Limb (tissue), 2 donors: ENCODE measurements around the gene SLIT2.

Experiments
- DNase-seq, 2 donors: peaks; one replicate each; pipeline ENCODE4 v3.0.0-alpha.2; 2016; ENCODE audit errors: extremely low spot score in 2 of 2

The SLIT2 gene

DNA sequence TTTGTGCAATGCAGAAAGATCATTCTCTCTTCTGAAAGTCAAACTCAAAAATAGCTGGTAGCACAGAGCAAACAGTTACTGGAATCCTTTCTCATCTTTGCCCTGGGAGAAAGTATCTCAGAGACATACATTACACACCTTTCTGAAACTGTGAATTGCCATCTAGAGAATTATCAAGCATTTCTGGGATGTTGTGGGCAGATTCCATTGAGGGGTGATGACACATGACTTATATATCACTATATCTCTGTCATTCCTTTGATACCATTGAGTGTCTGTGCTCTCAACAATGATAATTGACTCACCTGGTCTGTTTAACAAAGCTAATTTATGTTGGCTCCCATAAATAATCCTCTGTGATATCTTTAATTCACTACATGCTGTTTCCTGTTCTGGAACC lies 13.0 kb downstream of the SLIT2 start:
- no peak for DNase-seq

DNA sequence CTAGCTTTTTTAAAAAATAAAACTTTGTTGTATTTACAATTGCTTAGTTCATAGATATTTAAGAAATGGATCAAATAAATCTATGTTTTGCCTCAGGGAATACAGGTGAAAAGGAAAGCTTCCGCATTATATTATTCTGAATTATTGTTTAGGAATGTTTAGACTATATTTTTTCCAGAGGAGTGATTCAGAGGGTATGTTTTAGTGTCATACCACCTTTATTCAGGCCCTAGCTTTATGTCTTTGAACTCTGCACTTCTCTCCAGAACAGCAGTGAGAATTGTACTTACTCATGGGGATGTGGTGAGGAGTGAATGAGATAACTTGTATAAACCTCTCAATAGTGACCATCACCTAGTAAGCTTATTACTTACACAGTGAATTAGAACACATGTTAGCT lies 14.0 kb downstream of the SLIT2 start:
- no peak for DNase-seq

DNA sequence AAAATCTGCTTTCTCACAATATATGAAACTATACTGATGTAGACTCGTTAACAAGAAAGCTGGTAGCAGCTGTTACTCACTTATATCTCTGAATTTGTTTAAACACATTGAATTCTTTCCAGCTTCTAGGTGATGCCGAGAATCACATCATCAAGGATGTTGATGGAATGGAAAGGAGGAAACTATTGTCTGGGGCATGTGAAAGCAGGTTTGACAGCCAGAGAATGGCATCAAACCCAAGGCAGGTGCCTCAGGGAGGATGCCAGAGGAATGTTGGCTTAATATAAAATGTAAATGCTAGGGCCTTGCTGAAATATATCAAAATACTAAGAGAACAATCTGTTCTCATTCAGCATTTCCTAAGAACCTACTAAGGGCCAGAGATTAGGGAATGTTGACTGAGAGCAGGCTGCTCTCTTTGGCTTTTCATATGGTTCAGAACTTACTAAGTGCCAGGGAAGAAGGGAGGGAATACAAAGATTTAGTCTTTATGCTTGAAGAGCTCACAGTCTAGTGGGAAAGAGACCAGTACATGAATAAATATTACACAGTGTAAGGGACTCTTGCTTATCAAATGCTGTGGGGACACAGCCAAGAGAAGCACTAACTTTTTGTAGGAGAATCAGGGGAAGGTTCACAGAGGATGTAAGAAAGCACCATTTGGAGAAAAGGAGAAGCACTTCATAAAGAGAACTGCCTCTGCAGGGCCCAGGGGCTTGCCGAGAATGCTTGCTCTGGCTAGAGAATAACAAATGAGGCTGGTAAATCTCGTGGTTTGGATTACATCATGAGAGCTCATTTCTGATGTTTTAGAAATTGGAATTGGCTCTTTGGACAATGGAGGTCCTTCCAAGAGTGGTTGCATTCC lies 14.7 kb downstream of the SLIT2 start:
- DNase-seq = no peak

GRCh38 chr4:20268028-20268427 lies 16.3 kb downstream of the SLIT2 start:
- DNase-seq = no peak

GRCh38 chr4:20269320-20269719 lies 17.6 kb downstream of the SLIT2 start:
- DNase-seq = no peak

DNA sequence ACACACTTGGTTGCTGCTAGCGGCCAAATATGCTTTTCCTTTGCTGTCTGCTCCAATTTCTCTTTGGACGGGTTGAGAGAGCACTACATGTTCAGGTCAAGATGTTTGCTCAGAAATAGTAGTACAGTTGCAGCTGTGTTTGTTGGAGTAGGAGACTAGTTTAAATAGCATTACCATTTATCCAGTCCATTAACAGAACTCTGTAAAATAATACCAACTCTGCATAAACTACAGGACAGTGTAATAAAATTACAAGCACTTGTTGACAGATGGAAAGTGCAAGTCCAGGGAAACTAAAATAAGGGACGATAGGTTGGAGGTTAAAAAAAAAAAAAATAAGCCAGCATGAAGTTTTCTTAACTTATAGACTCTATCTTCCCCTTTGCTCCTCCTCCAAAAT lies 20.2 kb downstream of the SLIT2 start:
- no peak for DNase-seq

GRCh38 chr4:20272411-20272872 lies 20.7 kb downstream of the SLIT2 start:
- DNase-seq = no peak

GRCh38 chr4:20273793-20274192 lies 22.1 kb downstream of the SLIT2 start:
- no peak for DNase-seq

- DNase-seq = no peak
Measured at GRCh38 chr4:20276848-20277247, 25.1 kb downstream of the SLIT2 start.

- DNase-seq = no peak
Measured at GRCh38 chr4:20278195-20278594, 26.5 kb downstream of the SLIT2 start.

DNA sequence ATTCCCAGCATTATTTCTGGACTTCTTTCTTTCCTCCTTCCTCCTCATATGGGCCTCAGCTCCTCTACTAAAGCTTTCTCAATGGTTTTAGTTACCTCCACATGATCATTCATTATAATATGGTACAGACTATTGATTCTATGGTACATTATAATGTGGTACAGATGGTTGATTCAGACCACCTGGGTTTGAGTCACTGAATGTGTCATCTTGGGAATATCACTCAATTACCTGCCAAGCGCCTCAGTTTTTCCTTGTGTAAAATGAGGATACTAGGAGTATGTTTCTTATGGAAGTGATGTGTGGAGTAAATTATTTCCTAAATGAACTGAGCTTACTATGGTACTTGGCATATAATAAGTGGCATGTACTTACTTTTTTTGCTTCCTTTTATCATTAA lies 27.7 kb downstream of the SLIT2 start:
- DNase-seq = no peak

- no peak for DNase-seq
Measured at GRCh38 chr4:20281453-20281852, 29.7 kb downstream of the SLIT2 start.

- DNase-seq = no peak
Measured at GRCh38 chr4:20283039-20283438, 31.3 kb downstream of the SLIT2 start.

DNA sequence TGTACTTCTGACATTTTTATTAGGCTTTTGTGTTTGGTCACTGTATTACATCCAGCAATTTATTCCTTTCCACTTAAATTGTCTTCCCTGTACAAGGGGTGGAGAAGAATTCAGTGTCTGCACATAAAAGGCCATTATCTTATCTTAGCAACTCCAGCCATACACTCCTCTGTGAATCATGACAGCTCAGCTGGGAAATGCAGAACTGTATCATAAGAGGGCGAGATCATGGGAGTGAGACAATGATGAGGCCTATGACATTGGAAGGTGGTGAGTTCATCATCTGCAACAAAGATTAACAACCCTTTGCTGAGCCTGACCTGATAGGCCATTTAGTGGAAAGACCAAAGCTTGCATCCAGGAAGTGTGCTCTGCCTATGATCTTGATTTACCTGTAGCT lies 33.3 kb downstream of the SLIT2 start:
- DNase-seq = no peak

DNA sequence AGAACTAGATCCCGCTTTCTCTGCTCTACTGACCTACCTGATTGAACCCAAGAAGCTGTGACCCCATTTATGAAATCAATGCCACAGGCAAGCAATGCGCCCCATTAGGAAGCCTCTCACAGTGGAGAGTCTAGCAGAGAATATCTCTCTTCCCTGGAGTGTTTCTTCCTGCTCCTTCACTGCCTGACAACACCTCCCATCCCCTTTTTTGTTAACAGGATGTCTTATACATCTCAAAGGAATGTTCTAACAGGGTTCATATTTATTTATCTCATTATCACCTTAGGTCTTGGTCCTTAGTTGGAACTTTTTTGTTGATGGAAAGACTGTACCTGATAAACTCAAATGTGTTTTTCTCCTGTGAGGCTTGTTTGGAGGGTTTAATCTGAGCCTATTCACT lies 35.5 kb downstream of the SLIT2 start:
- DNase-seq = no peak

DNA sequence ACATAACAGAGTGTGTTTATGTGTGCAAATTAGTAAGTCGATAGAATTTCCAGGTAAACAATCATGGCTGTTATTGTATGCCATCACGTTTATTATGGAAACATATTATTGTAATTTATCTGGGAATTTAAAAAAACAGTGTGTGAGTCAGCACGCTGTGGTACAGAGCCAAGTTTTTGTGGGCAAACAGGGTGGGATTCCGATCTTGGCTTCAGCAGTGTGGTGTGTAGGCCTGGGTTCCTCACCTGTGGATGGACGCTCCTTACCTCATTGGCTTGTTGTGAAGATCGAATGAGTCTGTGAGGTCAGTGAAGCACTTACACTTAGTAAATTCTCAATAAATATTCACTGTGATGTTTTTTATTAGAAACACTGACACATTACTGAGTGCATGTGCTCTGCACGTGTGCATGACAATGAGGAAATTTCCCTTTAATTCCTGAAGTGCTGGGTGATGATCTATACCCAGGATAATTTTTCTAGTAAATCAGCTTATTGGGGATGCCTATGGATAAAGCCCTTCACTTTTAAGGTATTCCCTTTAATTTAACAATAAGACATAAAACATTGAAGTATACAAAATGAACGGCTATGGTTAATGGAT lies 36.4 kb downstream of the SLIT2 start:
- DNase-seq = no peak

DNA sequence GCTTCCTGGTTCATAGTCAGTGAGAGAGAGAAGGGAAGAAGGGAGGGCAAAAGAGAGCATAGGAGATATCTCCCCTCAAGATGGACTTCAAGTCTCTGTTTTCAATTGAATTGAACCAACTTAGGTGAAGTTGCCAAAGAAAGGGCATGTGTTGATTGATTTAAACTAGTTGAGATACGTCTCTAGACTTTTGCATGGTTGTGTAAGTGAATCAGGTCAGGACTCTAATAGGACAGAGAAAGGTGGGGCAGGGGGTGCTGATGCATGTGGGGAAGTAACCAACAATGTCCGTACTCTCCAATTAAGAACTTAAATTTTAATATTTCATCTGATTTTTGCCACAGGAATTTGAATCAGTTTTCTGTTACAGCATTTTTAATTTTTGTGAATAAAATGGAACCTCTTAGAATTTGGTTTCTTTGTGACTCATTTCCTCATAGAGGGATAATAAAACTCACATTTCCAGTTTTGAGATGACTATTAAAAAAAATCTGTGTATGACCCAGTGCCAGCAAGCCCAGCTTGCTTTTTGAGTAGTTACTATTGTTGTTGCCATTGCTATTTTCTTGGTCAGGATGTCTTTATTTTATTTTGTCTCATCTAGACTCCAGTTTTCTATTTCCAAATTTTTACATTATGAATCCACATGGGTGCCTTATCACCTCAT lies 37.3 kb downstream of the SLIT2 start:
- DNase-seq = no peak

DNA sequence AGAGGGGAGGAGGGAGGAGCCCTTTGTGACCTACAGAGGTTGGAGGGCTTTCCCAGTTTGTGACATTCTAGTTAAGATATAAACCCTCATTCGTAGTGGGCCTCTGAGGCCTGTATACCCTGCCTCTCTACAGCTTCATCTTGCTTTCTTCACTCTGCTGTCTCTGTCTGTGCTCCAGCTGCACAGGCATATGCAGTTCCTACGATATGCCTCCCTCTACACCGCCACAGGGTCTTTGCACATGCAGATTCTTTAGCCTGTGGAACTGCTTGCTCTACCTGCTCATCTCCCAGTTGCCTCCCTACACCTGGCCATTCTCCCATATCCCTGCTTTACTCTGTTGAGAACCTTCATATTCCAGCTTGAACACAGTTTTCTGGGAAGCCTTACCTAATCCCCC lies 38.1 kb downstream of the SLIT2 start:
- no peak for DNase-seq

- DNase-seq = no peak
Measured at GRCh38 chr4:20292739-20293138, 41.0 kb downstream of the SLIT2 start.

GRCh38 chr4:20297261-20297660 lies 45.6 kb downstream of the SLIT2 start:
- no peak for DNase-seq

DNA sequence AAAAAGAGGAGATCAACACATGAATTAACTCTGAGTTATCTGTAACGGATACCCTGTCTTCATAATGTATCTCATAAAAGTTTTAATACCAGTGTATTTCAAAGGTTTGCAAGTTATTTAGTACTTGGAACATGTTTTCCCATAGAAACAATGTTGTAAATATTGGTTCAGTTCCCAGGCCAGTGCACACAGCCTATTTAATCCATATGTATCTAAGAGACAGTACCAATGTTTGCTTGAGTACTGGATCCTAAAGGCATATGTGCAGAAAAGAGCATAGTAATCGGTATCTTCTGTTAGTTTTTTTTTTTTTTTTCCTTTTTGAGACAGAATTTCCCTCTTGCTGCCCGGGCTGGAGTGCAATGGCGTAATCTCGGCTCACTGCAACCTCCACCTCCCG lies 46.1 kb downstream of the SLIT2 start:
- DNase-seq = peak in 1 of 2 donors; percentile 49

- DNase-seq = no peak
Measured at GRCh38 chr4:20298455-20298854, 46.8 kb downstream of the SLIT2 start.

DNA sequence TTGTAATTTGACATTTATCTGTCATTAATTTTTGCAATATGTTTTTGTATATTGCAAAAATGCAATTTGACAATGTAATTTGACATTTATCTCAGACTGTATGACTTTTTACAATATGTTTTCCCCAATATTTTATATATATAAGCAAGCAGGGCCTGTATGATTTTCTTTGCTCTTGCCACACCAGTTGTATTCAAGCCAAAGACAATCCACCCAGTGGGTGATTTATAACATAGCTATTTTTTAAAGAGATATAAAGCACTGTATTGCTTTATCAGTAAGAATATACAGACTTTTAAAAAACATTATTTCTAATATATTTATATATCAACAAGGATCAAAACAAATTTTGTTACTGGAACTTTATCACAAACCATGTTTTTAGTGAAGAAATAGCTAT lies 47.3 kb downstream of the SLIT2 start:
- no peak for DNase-seq
